Progenitor cell of endocrine pancreas (in vitro differentiated cells): ENCODE data around the gene ADSS1. TPM values are rescaled to one million over a fixed set of nuclear protein-coding genes. Genes with fewer than 3 reads are reported as not detected.

Experiments
- DNase-seq: peaks from one replicate; pipeline ENCODE4 v3.0.0; 2021; ENCODE audit warnings: low spot score; ENCODE audit not compliant: unreplicated experiment
- H3K27ac Mint-ChIP-seq: 2 replicates; pipeline ENCODE4 v1.8.0; 2021; ENCODE audit warnings: mild to moderate bottlenecking, moderate library complexity, mixed read lengths
- H3K27me3 Mint-ChIP-seq: 2 replicates; pipeline ENCODE4 v1.8.0; 2021; ENCODE audit warnings: mixed read lengths
- H3K36me3 Mint-ChIP-seq: 2 replicates; pipeline ENCODE4 v1.8.0; 2022; ENCODE audit warnings: mixed read lengths; ENCODE audit not compliant: insufficient read depth
- H3K4me1 Mint-ChIP-seq: 2 replicates; pipeline ENCODE4 v1.8.0; 2021; ENCODE audit warnings: low read depth, mixed read lengths
- H3K4me3 Mint-ChIP-seq: 2 replicates; pipeline ENCODE4 v1.8.0; 2021; ENCODE audit warnings: low read depth, mild to moderate bottlenecking, moderate library complexity, mixed read lengths
- H3K9me3 Mint-ChIP-seq: 2 replicates; pipeline ENCODE4 v1.8.0; 2021; ENCODE audit warnings: low read depth, mixed read lengths
- total RNA-seq: library from RNA; stranded (reverse); gene quantifications from 2 replicates; pipeline ENCODE4 v1.2.1, GENCODE V29; 2021
- TF ChIP-seq, protein P1 (sequence below): fragments of 200-600 bp; sonication (generic); IDR thresholded peaks from one replicate; pipeline ENCODE4 v1.5.0; 2021; ENCODE audit warnings: antibody characterized with exemption, mild to moderate bottlenecking; ENCODE audit not compliant: unreplicated experiment

The ADSS1 gene
- total RNA-seq, 1 donor from 2014 or later = 8.9 TPM

DNA sequence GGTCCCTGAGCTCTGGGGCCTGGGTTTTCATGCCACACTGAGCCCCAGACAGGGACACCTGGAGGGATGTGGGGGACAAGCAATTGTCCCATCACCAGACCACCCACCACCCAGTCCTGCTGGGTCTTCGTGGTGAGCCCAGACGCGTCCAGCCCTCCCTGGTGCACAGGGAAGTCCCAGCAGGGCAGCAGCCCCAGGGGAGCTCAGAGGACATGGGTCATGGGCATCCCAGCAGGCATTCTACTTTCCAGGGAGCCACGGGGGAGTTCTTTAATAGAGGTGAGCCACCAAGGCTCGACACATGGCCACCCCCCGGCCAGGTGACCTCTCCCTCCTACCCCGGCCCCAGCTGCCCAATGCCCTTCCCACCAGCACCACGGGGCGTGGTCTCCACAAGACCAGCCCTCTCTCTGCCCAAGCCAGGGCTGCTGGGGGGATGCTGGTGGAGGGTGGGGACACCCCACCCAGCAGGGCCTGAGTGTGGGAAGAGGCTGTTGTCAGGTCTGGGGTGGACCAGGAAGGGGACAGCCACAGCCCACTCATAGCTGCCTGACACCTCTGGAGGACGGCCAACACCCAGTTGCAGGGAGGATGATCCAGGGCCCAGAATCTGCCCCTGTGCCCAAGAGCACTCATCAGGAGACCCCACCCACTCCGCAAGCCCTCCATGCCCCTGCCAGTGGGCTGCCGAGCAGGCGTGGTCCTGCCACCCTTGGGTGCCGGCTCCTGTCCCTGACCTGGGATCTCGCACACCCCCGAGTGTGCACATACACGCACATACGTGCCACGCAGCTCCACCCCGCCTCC is 57.4 kb downstream of the ADSS1 start:
- Mint-ChIP-seq H3K9me3 (no peaks in the 10 kb centered on the region), H3K27ac (no peak overlapping the region), H3K36me3 (peaks cover 2% of the 10 kb centered on the region), H3K4me1 (no peaks in the 10 kb centered on the region), H3K4me3 (no peak overlapping the region), H3K27me3 (no peaks in the 10 kb centered on the region)
- TF ChIP-seq, protein P1, sequence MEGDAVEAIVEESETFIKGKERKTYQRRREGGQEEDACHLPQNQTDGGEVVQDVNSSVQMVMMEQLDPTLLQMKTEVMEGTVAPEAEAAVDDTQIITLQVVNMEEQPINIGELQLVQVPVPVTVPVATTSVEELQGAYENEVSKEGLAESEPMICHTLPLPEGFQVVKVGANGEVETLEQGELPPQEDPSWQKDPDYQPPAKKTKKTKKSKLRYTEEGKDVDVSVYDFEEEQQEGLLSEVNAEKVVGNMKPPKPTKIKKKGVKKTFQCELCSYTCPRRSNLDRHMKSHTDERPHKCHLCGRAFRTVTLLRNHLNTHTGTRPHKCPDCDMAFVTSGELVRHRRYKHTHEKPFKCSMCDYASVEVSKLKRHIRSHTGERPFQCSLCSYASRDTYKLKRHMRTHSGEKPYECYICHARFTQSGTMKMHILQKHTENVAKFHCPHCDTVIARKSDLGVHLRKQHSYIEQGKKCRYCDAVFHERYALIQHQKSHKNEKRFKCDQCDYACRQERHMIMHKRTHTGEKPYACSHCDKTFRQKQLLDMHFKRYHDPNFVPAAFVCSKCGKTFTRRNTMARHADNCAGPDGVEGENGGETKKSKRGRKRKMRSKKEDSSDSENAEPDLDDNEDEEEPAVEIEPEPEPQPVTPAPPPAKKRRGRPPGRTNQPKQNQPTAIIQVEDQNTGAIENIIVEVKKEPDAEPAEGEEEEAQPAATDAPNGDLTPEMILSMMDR = no peak
- DNase-seq = no peak

DNA sequence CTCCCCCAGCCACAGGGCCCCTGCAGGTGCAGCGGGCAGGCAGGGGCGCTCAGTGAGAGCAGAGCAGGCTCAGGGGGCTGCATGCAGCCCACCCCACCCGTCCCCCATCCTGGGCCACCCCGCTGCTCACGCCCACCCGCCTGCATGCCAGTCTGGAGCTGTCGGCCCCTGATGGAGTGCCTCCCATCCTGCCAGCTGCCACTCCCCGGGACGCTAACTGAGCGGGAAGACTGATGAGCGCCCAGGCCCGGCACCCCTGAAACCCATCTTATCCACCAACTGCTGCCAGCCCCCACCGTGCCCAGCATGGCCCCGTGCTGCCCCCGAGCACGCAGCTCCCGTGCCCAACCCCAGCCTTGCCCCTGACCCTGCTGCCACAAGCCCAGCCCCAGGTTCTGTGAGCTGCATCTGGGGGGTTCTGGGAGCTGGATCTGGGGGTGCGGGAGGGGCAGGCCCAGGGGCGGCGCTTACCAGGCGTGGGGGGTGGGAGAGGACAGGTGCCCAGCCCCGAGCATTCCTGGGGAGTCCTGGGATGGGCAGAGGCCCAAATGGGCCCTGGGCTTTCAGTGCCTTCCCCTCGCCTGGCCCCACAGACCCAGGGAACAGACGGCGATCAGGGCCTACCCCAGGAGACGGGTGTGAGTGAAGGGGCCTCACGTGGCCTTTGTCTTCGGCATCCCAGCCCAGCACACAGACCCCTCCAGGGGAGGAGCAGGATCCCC is 58.2 kb downstream of the ADSS1 start:
- Mint-ChIP-seq H3K9me3 (no peaks in the 10 kb centered on the region), H3K27me3 (no peaks in the 10 kb centered on the region), H3K27ac (no peak overlapping the region), H3K36me3 (no peaks in the 10 kb centered on the region), H3K4me1 (no peaks in the 10 kb centered on the region), H3K4me3 (no peak overlapping the region)
- TF ChIP-seq, protein P1 = no peak
- no peak for DNase-seq

DNA sequence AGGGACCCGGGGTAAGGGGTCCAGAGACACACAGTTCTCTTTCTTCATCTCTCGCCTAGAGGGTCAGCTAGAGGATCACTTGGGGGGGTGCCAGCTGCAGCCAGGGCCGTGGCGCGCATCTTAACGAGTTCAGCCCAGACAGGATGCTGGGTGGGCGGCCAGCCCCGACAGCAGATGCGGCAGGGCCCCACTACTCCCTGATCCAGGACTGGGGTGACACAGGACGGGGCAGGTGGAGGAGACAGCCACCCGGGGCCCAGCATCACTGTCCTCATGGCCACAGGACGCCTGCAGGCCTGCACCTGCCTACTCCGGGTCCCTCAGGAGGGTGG is 58.7 kb downstream of the ADSS1 start:
- H3K4me3 Mint-ChIP-seq = no peak overlapping the region
- no peaks in the 10 kb centered on the region for H3K27me3 Mint-ChIP-seq
- H3K4me1 Mint-ChIP-seq = no peaks in the 10 kb centered on the region
- no peak overlapping the region for H3K27ac Mint-ChIP-seq
- H3K36me3 Mint-ChIP-seq = no peaks in the 10 kb centered on the region
- no peaks in the 10 kb centered on the region for H3K9me3 Mint-ChIP-seq
- TF ChIP-seq, protein P1 = no peak
- no peak for DNase-seq

DNA sequence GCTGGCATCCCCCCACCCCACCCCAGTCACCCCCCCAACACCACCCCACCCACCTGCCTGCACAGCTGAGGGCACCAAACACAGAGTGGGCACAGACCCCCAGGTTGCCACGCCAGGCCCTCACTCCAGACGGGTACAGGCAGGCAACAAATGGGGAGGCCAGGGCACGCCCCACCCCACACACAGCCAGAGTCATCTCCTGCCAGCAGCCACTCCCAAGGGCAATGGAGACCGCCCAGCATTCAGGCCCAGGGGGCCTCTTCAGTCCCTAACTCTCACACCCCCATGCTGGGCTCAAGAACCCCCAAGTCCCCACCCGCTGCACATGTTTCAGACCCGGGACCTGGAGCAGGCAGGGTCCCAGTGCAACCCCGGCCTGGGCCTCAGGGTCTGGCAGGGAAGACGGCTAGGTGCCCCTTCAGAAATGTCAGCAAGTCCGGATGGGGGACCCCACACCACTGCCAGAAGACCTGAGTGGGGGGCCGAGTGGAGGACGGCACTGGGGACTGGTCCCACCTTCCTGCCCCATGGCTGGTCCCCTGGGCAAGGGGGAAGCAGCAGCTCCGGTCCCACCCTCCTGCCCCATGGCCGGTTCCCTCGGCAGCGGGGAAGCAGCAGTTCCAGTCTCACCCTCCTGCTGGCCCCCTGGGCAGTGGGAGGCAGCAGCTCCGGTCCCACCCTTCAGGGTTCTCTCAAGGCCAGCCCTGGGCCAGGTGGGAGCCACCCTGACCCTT is 59.6 kb downstream of the ADSS1 start:
- H3K4me1 Mint-ChIP-seq = no peaks in the 10 kb centered on the region
- H3K27me3 Mint-ChIP-seq = no peaks in the 10 kb centered on the region
- no peaks in the 10 kb centered on the region for H3K9me3 Mint-ChIP-seq

DNA sequence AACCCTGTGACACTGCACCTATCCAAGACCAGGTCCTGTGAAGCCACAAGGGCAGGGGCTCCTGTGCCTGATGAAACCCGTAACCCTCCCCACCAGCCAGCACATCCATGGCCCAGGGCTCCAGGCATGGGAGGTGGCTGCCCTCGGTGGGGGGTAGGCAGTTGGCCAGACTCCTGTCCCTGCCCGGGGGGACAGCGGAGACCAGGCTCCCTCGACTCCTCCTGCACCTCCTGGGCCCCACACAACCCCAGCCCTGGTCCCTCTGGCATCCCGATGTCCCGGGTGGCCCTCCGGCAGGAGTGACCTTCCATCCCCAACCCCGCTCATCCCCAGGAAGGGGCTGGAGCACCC is 60.2 kb downstream of the ADSS1 start:
- no peaks in the 10 kb centered on the region for H3K36me3 Mint-ChIP-seq
- no peaks in the 10 kb centered on the region for H3K4me1 Mint-ChIP-seq
- no peak overlapping the region for H3K27ac Mint-ChIP-seq
- no peak overlapping the region for H3K4me3 Mint-ChIP-seq
- H3K27me3 Mint-ChIP-seq = no peaks in the 10 kb centered on the region
- no peak for DNase-seq
- H3K9me3 Mint-ChIP-seq = no peaks in the 10 kb centered on the region
- TF ChIP-seq, protein P1 = no peak

More for the DNA sequence above, 59.6 kb downstream of the ADSS1 start:
- DNase-seq = no peak
- H3K27ac Mint-ChIP-seq = no peak overlapping the region
- H3K4me3 Mint-ChIP-seq = no peak overlapping the region
- TF ChIP-seq, protein P1 = no peak
- no peaks in the 10 kb centered on the region for H3K36me3 Mint-ChIP-seq
